ENCODE data around the gene PGM2L1.
"Not testable (repeated sequence)": the region's sequence is repeated elsewhere in the genome, so short reads cannot be mapped to it uniquely, and the experiment has no call there.

Gene PGM2L1

GRCh38 chr11:74339619-74340018 lies 58.6 kb downstream of the PGM2L1 start:
- Histone ChIP-seq H3K79me2 (ENCODE audit: low read length) (no peaks in the 10 kb centered on the region), H3K4me3 (ENCODE audit: low read length) (no peak overlapping the region), H3K4me1 (ENCODE audit: low read length) (no peaks in the 10 kb centered on the region), H3K9ac (ENCODE audit: low read length) (no peak overlapping the region), H3K27me3 (ENCODE audit: low read depth, low read length) (no peaks in the 10 kb centered on the region), H3K36me3 (replicated peaks; ENCODE audit: low read depth, low read length) (no peaks in the 10 kb centered on the region), H3K9me3 (ENCODE audit: insufficient read depth, low read length) (no peaks in the 10 kb centered on the region), H2AFZ (ENCODE audit: low read depth, low read length) (no peak overlapping the region), H3K4me2 (ENCODE audit: low read length) (no peak overlapping the region), H3K27ac (ENCODE audit: low read length) (no peak overlapping the region), H4K20me1 (ENCODE audit: insufficient read depth, low read length) (no peaks in the 10 kb centered on the region)
- TF ChIP-seq CTCF (IDR thresholded peaks at IDR 0.05; ENCODE audit: low read depth, low read length) (no peak), EZH2phosphoT487 (IDR thresholded peaks at IDR 0.05; ENCODE audit: low read depth) (no peak)

GRCh38 chr11:74338963-74339362 lies 59.3 kb downstream of the PGM2L1 start:
- Histone ChIP-seq H3K36me3 (replicated peaks; ENCODE audit: low read depth, low read length) (no peaks in the 10 kb centered on the region), H3K4me3 (ENCODE audit: low read length) (no peak overlapping the region), H3K27ac (ENCODE audit: low read length) (no peak overlapping the region), H3K27me3 (ENCODE audit: low read depth, low read length) (no peaks in the 10 kb centered on the region), H2AFZ (ENCODE audit: low read depth, low read length) (no peak overlapping the region), H3K79me2 (ENCODE audit: low read length) (no peaks in the 10 kb centered on the region), H3K9ac (ENCODE audit: low read length) (no peak overlapping the region), H4K20me1 (ENCODE audit: insufficient read depth, low read length) (no peaks in the 10 kb centered on the region), H3K9me3 (ENCODE audit: insufficient read depth, low read length) (no peaks in the 10 kb centered on the region), H3K4me2 (ENCODE audit: low read length) (no peak overlapping the region), H3K4me1 (ENCODE audit: low read length) (no peaks in the 10 kb centered on the region)
- TF ChIP-seq EZH2phosphoT487 (IDR thresholded peaks at IDR 0.05; ENCODE audit: low read depth) (no peak), CTCF (IDR thresholded peaks at IDR 0.05; ENCODE audit: low read depth, low read length) (no peak)

DNA sequence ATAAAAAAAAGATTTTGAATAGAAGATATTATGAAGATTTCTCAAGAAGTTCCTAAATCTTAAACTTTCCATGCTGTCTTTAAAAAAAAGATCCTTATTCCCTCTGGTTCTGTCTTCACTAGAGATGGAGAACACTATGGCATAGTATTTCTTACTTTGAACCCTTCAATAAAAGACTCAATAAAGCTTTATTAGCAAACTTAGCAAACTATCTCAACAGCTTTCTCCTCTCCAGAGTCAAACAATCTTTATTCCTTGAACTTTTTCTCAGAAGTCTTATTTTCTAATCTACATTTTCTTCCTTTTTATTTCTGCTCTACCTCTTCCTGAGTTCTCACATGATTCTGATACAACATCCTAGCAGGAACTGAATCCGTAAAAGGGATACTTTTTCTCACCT lies 65.0 kb downstream of the PGM2L1 start:
- Histone ChIP-seq H3K27ac (ENCODE audit: low read length) (no peak overlapping the region), H3K4me1 (ENCODE audit: low read length) (no peaks in the 10 kb centered on the region), H2AFZ (ENCODE audit: low read depth, low read length) (no peak overlapping the region), H3K4me3 (ENCODE audit: low read length) (no peak overlapping the region), H4K20me1 (ENCODE audit: insufficient read depth, low read length) (no peaks in the 10 kb centered on the region), H3K9ac (ENCODE audit: low read length) (no peak overlapping the region), H3K36me3 (replicated peaks; ENCODE audit: low read depth, low read length) (no peaks in the 10 kb centered on the region), H3K9me3 (ENCODE audit: insufficient read depth, low read length) (no peaks in the 10 kb centered on the region), H3K4me2 (ENCODE audit: low read length) (no peak overlapping the region), H3K27me3 (ENCODE audit: low read depth, low read length) (no peaks in the 10 kb centered on the region), H3K79me2 (ENCODE audit: low read length) (no peaks in the 10 kb centered on the region)
- no peak for TF ChIP-seq EZH2phosphoT487 (IDR thresholded peaks at IDR 0.05; ENCODE audit: low read depth)
- no peak for TF ChIP-seq CTCF (IDR thresholded peaks at IDR 0.05; ENCODE audit: low read depth, low read length)

GRCh38 chr11:74332291-74332690 lies 65.9 kb downstream of the PGM2L1 start:
- H3K4me2 ChIP-seq (ENCODE audit: low read length) = no peak overlapping the region
- no peaks in the 10 kb centered on the region for H3K4me1 ChIP-seq (ENCODE audit: low read length)
- TF ChIP-seq EZH2phosphoT487 (IDR thresholded peaks at IDR 0.05; ENCODE audit: low read depth) (no peak), CTCF (IDR thresholded peaks at IDR 0.05; ENCODE audit: low read depth, low read length) (no peak)

DNA sequence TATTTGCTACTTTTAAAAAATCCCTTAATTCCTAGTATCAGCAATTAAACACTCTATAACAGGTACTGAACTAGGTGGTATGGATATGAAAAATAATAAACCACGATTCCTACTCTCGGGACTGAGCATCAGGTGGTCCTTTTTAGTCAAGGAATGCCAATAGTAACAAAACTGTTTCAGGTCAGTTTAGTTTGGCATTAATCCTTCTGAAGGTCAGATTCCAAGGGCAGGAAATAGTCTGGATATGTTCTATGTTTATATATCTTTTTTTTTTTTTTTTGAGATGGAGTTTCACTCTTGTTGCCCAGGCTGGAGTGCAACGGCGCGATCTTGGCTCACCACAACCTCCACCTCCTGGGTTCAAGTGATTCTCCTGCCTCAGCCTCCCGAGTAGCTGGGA lies 67.2 kb downstream of the PGM2L1 start:
- not testable (repeated sequence) for H3K9me3 ChIP-seq (ENCODE audit: insufficient read depth, low read length); H4K20me1 ChIP-seq (ENCODE audit: insufficient read depth, low read length); H3K4me2 ChIP-seq (ENCODE audit: low read length); H3K4me1 ChIP-seq (ENCODE audit: low read length); H3K27ac ChIP-seq (ENCODE audit: low read length); H3K4me3 ChIP-seq (ENCODE audit: low read length); H3K27me3 ChIP-seq (ENCODE audit: low read depth, low read length); H3K36me3 ChIP-seq (replicated peaks; ENCODE audit: low read depth, low read length); H2AFZ ChIP-seq (ENCODE audit: low read depth, low read length); H3K79me2 ChIP-seq (ENCODE audit: low read length); H3K9ac ChIP-seq (ENCODE audit: low read length)

More at GRCh38 chr11:74332291-74332690, 65.9 kb downstream of the PGM2L1 start:
- H4K20me1 ChIP-seq (ENCODE audit: insufficient read depth, low read length) = no peaks in the 10 kb centered on the region
- H3K79me2 ChIP-seq (ENCODE audit: low read length) = no peaks in the 10 kb centered on the region
- H3K9ac ChIP-seq (ENCODE audit: low read length) = no peak overlapping the region
- no peak overlapping the region for H2AFZ ChIP-seq (ENCODE audit: low read depth, low read length)
- H3K27ac ChIP-seq (ENCODE audit: low read length) = no peak overlapping the region
- H3K9me3 ChIP-seq (ENCODE audit: insufficient read depth, low read length) = no peaks in the 10 kb centered on the region
- H3K4me3 ChIP-seq (ENCODE audit: low read length) = no peak overlapping the region
- H3K27me3 ChIP-seq (ENCODE audit: low read depth, low read length) = no peaks in the 10 kb centered on the region
- H3K36me3 ChIP-seq (replicated peaks; ENCODE audit: low read depth, low read length) = no peaks in the 10 kb centered on the region
